Dendritic cell treated with granulocyte-macrophage colony-stimulating factor and Interleukin-4, amounts not matched to agents 40 ng/mL and 50 ng/mL, for 4 days (primary cell): ENCODE results near the gene LRP5.
"Not testable (repeated sequence)": the region's sequence is repeated elsewhere in the genome, so short reads cannot be mapped to it uniquely, and the experiment has no call there.

Experiments
- H3K27ac Mint-ChIP-seq: one replicate; pipeline ENCODE4 v1.8.0; 2022; ENCODE audit warnings: mild to moderate bottlenecking, mixed read lengths
- H3K27me3 Mint-ChIP-seq: one replicate; pipeline ENCODE4 v1.8.0; 2022; ENCODE audit warnings: mild to moderate bottlenecking, mixed read lengths
- H3K36me3 Mint-ChIP-seq: one replicate; pipeline ENCODE4 v1.8.0; 2022; ENCODE audit warnings: low read depth, mixed read lengths
- H3K4me1 Mint-ChIP-seq: one replicate; pipeline ENCODE4 v1.8.0; 2022; ENCODE audit warnings: low read depth, mixed read lengths
- H3K4me3 Mint-ChIP-seq: one replicate; pipeline ENCODE4 v1.8.0; 2022; ENCODE audit warnings: mild to moderate bottlenecking, moderate library complexity, mixed read lengths
- H3K9me3 Mint-ChIP-seq: one replicate; pipeline ENCODE4 v1.8.0; 2022; ENCODE audit warnings: mixed read lengths
- intact Hi-C: fragments of 100-400 bp; cut with micrococcal nuclease; formaldehyde crosslinking; loops from one replicate; pipeline ENCODE4 v1.15.0; 2022

LRP5 gene

GRCh38 chr11:68335683-68336082, 23.3 kb downstream of the LRP5 start:
- intact Hi-C loops, result no loop called here
- Mint-ChIP-seq H3K27ac (no peak overlapping the region), H3K4me1 (peaks cover 39% of the 10 kb centered on the region), H3K27me3 (peaks cover 63% of the 10 kb centered on the region), H3K36me3 (no peaks in the 10 kb centered on the region), H3K4me3 (no peak overlapping the region), H3K9me3 (no peaks in the 10 kb centered on the region)

DNA sequence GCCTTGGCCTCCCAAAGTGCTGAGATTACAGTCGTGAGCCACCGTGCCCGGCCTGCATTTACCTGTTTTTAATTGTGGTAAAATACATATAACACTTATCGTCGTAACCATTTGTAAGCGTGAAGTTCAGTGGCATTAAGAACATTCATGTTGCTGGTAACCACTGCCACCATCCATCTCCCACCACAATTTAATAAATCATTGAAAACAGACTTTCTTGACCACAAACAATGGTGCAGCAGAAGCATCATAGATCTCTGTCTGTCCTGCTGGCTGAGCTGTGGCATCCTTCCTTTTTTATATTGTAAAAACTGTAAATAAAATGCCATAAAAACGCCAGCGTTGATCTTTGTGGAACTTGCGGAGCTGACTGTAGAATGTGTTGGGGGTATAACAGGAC, 24.3 kb downstream of the LRP5 start:
- H3K9me3 Mint-ChIP-seq, result no peaks in the 10 kb centered on the region
- H3K4me1 Mint-ChIP-seq, result peaks cover 28% of the 10 kb centered on the region
- intact Hi-C loops, result no loop called here
- H3K4me3 Mint-ChIP-seq, result no peak overlapping the region
- H3K27ac Mint-ChIP-seq, result no peak overlapping the region
- no peaks in the 10 kb centered on the region for H3K36me3 Mint-ChIP-seq
- H3K27me3 Mint-ChIP-seq, result peaks cover 56% of the 10 kb centered on the region

DNA sequence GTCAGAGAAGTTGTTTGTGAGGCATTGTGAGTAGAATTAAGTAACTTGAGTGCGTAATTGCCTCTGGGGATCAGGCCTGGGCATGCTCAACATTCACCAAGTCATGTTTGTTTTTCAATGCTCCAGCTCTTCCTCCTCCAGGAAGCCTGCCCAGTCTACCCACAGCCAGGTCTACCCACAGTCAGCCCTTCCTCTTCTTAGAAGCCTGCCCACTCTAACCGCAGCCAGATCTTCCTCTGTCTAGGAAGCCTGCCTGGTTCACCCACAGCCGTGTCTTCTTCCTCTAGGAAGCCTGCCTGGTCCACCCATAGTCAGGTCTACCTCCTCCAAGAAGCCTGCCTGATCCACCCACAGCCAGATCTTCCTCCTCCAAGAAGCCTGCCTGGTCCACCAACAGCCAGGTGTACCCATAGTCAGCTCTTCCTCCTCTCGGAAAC, 25.0 kb downstream of the LRP5 start:
- H3K4me1 Mint-ChIP-seq, result peaks cover 30% of the 10 kb centered on the region
- no peaks in the 10 kb centered on the region for H3K36me3 Mint-ChIP-seq
- intact Hi-C loops, result no loop called here
- no peaks in the 10 kb centered on the region for H3K9me3 Mint-ChIP-seq
- no peak overlapping the region for H3K4me3 Mint-ChIP-seq
- H3K27me3 Mint-ChIP-seq, result peaks cover 53% of the 10 kb centered on the region
- H3K27ac Mint-ChIP-seq, result no peak overlapping the region

DNA sequence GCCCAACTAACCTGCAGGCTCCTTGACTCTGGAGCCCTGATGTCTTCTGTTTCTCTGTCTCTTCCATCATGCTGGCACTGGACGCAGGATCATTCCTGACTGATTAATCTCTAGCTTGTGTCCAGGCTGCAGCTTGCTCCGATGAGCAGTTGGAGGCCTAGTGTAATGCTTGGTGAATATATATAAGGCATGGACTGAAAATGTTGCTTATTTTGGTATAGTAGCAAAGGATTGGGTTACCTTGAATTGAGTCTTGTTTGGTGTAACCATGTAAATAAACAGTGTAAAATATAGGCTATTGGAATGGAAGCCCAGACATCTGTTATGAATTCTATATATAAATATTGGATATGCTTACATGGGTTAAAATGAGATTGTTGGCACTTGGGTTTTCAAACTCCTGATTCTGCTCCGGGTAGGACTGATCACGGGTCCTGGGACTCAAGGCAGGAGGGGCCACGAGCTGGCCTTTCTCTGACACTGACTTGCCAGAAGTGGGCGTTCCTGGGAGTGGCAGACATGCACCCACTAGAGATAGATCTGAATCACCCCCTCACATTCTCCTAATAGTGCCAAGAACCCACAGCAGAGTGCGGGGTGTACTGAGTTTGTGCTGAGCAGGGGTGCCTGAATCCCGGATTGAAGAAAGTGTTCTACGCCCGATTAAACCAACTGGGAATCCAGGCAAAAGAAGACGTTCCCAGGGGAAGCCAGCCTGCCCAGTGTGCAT, 25.8 kb downstream of the LRP5 start:
- no peaks in the 10 kb centered on the region for H3K36me3 Mint-ChIP-seq
- peaks cover 33% of the 10 kb centered on the region for H3K4me1 Mint-ChIP-seq
- H3K27me3 Mint-ChIP-seq, result peaks cover 52% of the 10 kb centered on the region
- intact Hi-C loops, result no loop called here
- no peaks in the 10 kb centered on the region for H3K9me3 Mint-ChIP-seq
- no peak overlapping the region for H3K27ac Mint-ChIP-seq
- no peak overlapping the region for H3K4me3 Mint-ChIP-seq

- H3K27ac Mint-ChIP-seq, result no peak overlapping the region
- intact Hi-C loops, result no loop called here
- peaks cover 33% of the 10 kb centered on the region for H3K4me1 Mint-ChIP-seq
- no peak overlapping the region for H3K4me3 Mint-ChIP-seq
- no peaks in the 10 kb centered on the region for H3K36me3 Mint-ChIP-seq
- peaks cover 48% of the 10 kb centered on the region for H3K27me3 Mint-ChIP-seq
- no peaks in the 10 kb centered on the region for H3K9me3 Mint-ChIP-seq
Measured at GRCh38 chr11:68340003-68340767, 27.8 kb downstream of the LRP5 start.

GRCh38 chr11:68340784-68341556, 28.6 kb downstream of the LRP5 start:
- Mint-ChIP-seq H3K27me3 (peaks cover 44% of the 10 kb centered on the region), H3K27ac (no peak overlapping the region), H3K4me3 (no peak overlapping the region), H3K4me1 (peaks cover 28% of the 10 kb centered on the region), H3K36me3 (no peaks in the 10 kb centered on the region), H3K9me3 (peaks cover 5% of the 10 kb centered on the region)
- intact Hi-C loops, result no loop called here

DNA sequence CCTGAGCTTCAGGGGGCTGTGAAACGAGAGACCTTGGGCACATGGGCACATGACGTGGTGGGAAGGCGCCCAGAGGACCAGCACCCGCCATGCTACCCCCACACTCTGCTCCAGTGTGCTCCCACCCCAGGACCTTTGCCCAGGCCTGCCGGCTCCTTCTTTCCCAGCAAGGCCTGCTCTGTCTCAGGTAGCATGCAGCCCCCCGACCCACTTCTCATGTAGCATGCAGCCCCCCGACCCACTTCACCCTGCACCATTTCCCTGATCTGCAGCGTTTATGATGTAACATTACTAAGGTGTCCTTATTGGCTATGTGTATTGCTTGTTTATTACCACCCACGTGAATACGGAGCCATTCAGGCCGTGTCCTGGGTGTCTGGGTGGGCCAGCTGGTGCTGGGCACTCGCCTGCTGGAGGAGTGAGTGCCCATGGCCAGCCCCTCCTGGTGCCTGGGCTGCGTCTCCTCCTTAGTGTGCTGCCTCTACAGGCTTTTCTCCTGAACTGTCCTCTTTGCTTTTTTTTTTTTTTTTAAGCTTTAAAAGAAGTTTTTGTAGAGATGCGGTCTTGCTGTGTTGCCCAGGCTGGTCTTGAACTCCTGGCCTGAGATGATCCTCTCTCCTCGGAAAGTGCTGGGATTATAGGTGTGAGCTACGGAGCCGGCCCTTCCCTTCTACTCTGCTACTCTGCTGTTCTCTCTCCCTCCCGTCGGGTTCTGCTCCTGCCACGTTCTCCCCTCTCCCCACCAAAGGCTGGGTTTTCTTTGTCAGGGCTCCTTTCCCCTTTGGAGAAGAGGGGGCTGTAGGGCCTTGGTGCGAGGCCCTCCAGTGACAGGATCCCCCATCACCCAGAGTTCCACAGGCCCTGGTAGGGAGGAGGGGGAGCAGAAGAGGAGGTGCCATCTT, 29.4 kb downstream of the LRP5 start:
- Mint-ChIP-seq H3K4me1 (peaks cover 25% of the 10 kb centered on the region), H3K4me3 (no peak overlapping the region)

GRCh38 chr11:68342459-68343158, 30.2 kb downstream of the LRP5 start:
- Mint-ChIP-seq H3K4me3 (no peak overlapping the region), H3K27me3 (peaks cover 37% of the 10 kb centered on the region), H3K27ac (no peak overlapping the region), H3K9me3 (peaks cover 7% of the 10 kb centered on the region), H3K36me3 (no peaks in the 10 kb centered on the region), H3K4me1 (peaks cover 17% of the 10 kb centered on the region)
- intact Hi-C loops, result no loop called here

More for the DNA sequence above, 29.4 kb downstream of the LRP5 start:
- no peaks in the 10 kb centered on the region for H3K36me3 Mint-ChIP-seq
- peaks cover 42% of the 10 kb centered on the region for H3K27me3 Mint-ChIP-seq
- H3K27ac Mint-ChIP-seq, result no peak overlapping the region
- peaks cover 7% of the 10 kb centered on the region for H3K9me3 Mint-ChIP-seq
- intact Hi-C loops, result no loop called here

GRCh38 chr11:68343761-68344256, 31.4 kb downstream of the LRP5 start:
- Mint-ChIP-seq H3K4me1 (peaks cover 7% of the 10 kb centered on the region), H3K27me3 (peaks cover 30% of the 10 kb centered on the region), H3K27ac (no peak overlapping the region), H3K9me3 (peaks cover 7% of the 10 kb centered on the region), H3K4me3 (no peak overlapping the region), H3K36me3 (no peaks in the 10 kb centered on the region)
- intact Hi-C loops, result no loop called here

- H3K27me3 Mint-ChIP-seq, result peaks cover 20% of the 10 kb centered on the region
- intact Hi-C loops, H3K36me3 Mint-ChIP-seq, H3K4me3 Mint-ChIP-seq, H3K27ac Mint-ChIP-seq, H3K4me1 Mint-ChIP-seq, H3K9me3 Mint-ChIP-seq: not testable (repeated sequence)
Measured at GRCh38 chr11:68344821-68345220, 32.4 kb downstream of the LRP5 start.

GRCh38 chr11:68345776-68346461, 33.5 kb downstream of the LRP5 start:
- Mint-ChIP-seq H3K4me1 (peaks cover 7% of the 10 kb centered on the region), H3K4me3 (no peak overlapping the region), H3K27ac (no peak overlapping the region), H3K9me3 (peaks cover 7% of the 10 kb centered on the region), H3K27me3 (peaks cover 20% of the 10 kb centered on the region), H3K36me3 (no peaks in the 10 kb centered on the region)
- intact Hi-C loops, result no loop called here

GRCh38 chr11:68346462-68346790, 34.0 kb downstream of the LRP5 start:
- peaks cover 7% of the 10 kb centered on the region for H3K4me1 Mint-ChIP-seq
- H3K27ac Mint-ChIP-seq, result no peak overlapping the region
- intact Hi-C loops, result no loop called here
- peaks cover 7% of the 10 kb centered on the region for H3K9me3 Mint-ChIP-seq
- H3K27me3 Mint-ChIP-seq, result peaks cover 19% of the 10 kb centered on the region
- no peaks in the 10 kb centered on the region for H3K36me3 Mint-ChIP-seq
- H3K4me3 Mint-ChIP-seq, result no peak overlapping the region
